Neural progenitor cell (in vitro differentiated cells): ENCODE results near the gene CPA4. TPM values are rescaled to one million over a fixed set of nuclear protein-coding genes. Genes with fewer than 3 reads are reported as not detected.

Experiments used
- DNase-seq: peaks from one replicate; pipeline ENCODE4 v3.0.0-alpha.2; 2016; ENCODE audit warnings: low spot score
- H2AFZ ChIP-seq: fragments of 200-600 bp; sonication (generic); replicated peaks from 2 replicates; pipeline ENCODE4 v1.6.1; 2016; ENCODE audit warnings: antibody characterized with exemption
- H3F3A ChIP-seq: fragments of 200-600 bp; sonication (generic); 2 replicates; pipeline ENCODE4 v1.6.1; 2016; ENCODE audit warnings: antibody characterized with exemption, low read depth
- H3K27ac ChIP-seq: fragments of 200-600 bp; sonication (generic); 2 replicates; pipeline ENCODE4 v1.5.1; 2016; ENCODE audit warnings: mild to moderate bottlenecking
- H3K27me3 ChIP-seq: fragments of 200-600 bp; sonication (generic); 2 replicates; pipeline ENCODE4 v1.6.1; 2016; ENCODE audit warnings: mild to moderate bottlenecking, moderate library complexity
- H3K36me3 ChIP-seq: fragments of 200-600 bp; sonication (generic); 2 replicates; pipeline ENCODE4 v1.5.1; 2016
- H3K4me1 ChIP-seq: fragments of 200-600 bp; sonication (generic); 2 replicates; pipeline ENCODE4 v1.6.1; 2016; ENCODE audit warnings: mixed run types
- H3K4me2 ChIP-seq: fragments of 200-600 bp; sonication (generic); 2 replicates; pipeline ENCODE4 v1.6.1; 2016
- H3K4me3 ChIP-seq: fragments of 200-600 bp; sonication (generic); 2 replicates; pipeline ENCODE4 v1.5.1; 2016
- H3K79me2 ChIP-seq: fragments of 200-600 bp; sonication (generic); 2 replicates; pipeline ENCODE4 v1.6.1; 2016; ENCODE audit warnings: low read depth
- H3K9ac ChIP-seq: fragments of 200-600 bp; sonication (generic); 2 replicates; pipeline ENCODE4 v1.6.1; 2016
- H3K9me3 ChIP-seq: fragments of 200-600 bp; sonication (generic); 2 replicates; pipeline ENCODE4 v1.5.1; 2016; ENCODE audit warnings: low read depth
- H4K20me1 ChIP-seq: fragments of 200-600 bp; sonication (generic); 2 replicates; pipeline ENCODE4 v1.6.1; 2016; ENCODE audit warnings: low read depth
- H3K27ac Mint-ChIP-seq: 3 replicates; pipeline ENCODE4 v1.8.0; 2021; ENCODE audit warnings: mixed read lengths
- H3K27me3 Mint-ChIP-seq: 2 replicates; pipeline ENCODE4 v1.8.0; 2022; ENCODE audit warnings: low read depth, mild to moderate bottlenecking, inconsistent platforms, moderate library complexity, mixed read lengths; ENCODE audit not compliant: insufficient read depth
- H3K36me3 Mint-ChIP-seq: 3 replicates; pipeline ENCODE4 v1.8.0; 2021; ENCODE audit warnings: mixed read lengths
- H3K4me1 Mint-ChIP-seq: 3 replicates; pipeline ENCODE4 v1.8.0; 2021; ENCODE audit warnings: mixed read lengths
- H3K4me3 Mint-ChIP-seq: 3 replicates; pipeline ENCODE4 v1.8.0; 2021; ENCODE audit warnings: mild to moderate bottlenecking, moderate library complexity, mixed read lengths
- H3K9me3 Mint-ChIP-seq: 3 replicates; pipeline ENCODE4 v1.8.0; 2020; ENCODE audit warnings: mixed read lengths
- CTCF ChIP-seq: fragments of 200-600 bp; sonication (generic); IDR thresholded peaks from 2 replicates; pipeline ENCODE4 v1.5.1; 2017; ENCODE audit warnings: antibody characterized with exemption, mild to moderate bottlenecking
- EZH2 ChIP-seq: fragments of 200-600 bp; sonication (generic); IDR thresholded peaks from 2 replicates; pipeline ENCODE4 v1.6.1; 2017; ENCODE audit warnings: antibody characterized with exemption, mild to moderate bottlenecking, moderate library complexity
- EZH2phosphoT487 ChIP-seq: fragments of 200-600 bp; sonication (generic); IDR thresholded peaks from 2 replicates; pipeline ENCODE4 v1.6.1; 2017; ENCODE audit warnings: antibody characterized with exemption
- total RNA-seq: library from RNA; depleted of rRNA; stranded (reverse); fragments of >200 nt; gene quantifications from 2 replicates; pipeline ENCODE4 v1.2.3, GENCODE V29; 2015; ENCODE audit warnings: low replicate concordance

The CPA4 gene
- total RNA-seq, 1 donor from 2014 or later: not detected

- no peak overlapping the region for H3K27ac ChIP-seq
- no peak overlapping the region for H3K4me2 ChIP-seq
- Mint-ChIP-seq H3K27me3 (peaks cover 8% of the 10 kb centered on the region), H3K27ac (peak overlapping the region; percentile 99), H3K9me3 (no peaks in the 10 kb centered on the region), H3K4me1 (peaks cover 56% of the 10 kb centered on the region), H3K4me3 (no peak overlapping the region), H3K36me3 (no peaks in the 10 kb centered on the region)
- no peaks in the 10 kb centered on the region for H3F3A ChIP-seq
- no peaks in the 10 kb centered on the region for H3K27me3 ChIP-seq
- no peaks in the 10 kb centered on the region for H4K20me1 ChIP-seq
- no peak for TF ChIP-seq EZH2
- TF ChIP-seq EZH2phosphoT487: no peak
- no peak for TF ChIP-seq CTCF
- H3K79me2 ChIP-seq: no peaks in the 10 kb centered on the region
- H3K9ac ChIP-seq: no peak overlapping the region
- no peak overlapping the region for H3K4me3 ChIP-seq
- H2AFZ ChIP-seq: no peak overlapping the region
- no peaks in the 10 kb centered on the region for H3K4me1 ChIP-seq
- H3K36me3 ChIP-seq: no peaks in the 10 kb centered on the region
- DNase-seq: no peak
- no peaks in the 10 kb centered on the region for H3K9me3 ChIP-seq
These were observed 73.6 kb downstream of the CPA4 start for GRCh38 chr7:130366564-130366963.

- H3K27ac Mint-ChIP-seq: peak overlapping the region; percentile 99
- no peak overlapping the region for H3K9ac ChIP-seq
- H3K4me2 ChIP-seq: no peak overlapping the region
These were observed 74.3 kb downstream of the CPA4 start for GRCh38 chr7:130367088-130367755.

GRCh38 chr7:130367836-130368746 lies 75.1 kb downstream of the CPA4 start:
- no peak overlapping the region for H3K27ac ChIP-seq
- no peaks in the 10 kb centered on the region for H3K9me3 ChIP-seq
- no peak overlapping the region for H3K4me2 ChIP-seq
- H3K4me3 Mint-ChIP-seq: no peak overlapping the region
- H3K36me3 Mint-ChIP-seq: peaks cover 3% of the 10 kb centered on the region
- H4K20me1 ChIP-seq: no peaks in the 10 kb centered on the region
- no peak overlapping the region for H3K9ac ChIP-seq
- peaks cover 3% of the 10 kb centered on the region for H3K9me3 Mint-ChIP-seq
- TF ChIP-seq EZH2phosphoT487 (no peak), EZH2 (no peak), CTCF (no peak)
- H3K79me2 ChIP-seq: no peaks in the 10 kb centered on the region
- no peak for DNase-seq
- peaks cover 65% of the 10 kb centered on the region for H3K4me1 Mint-ChIP-seq
- H3K27me3 ChIP-seq: no peaks in the 10 kb centered on the region
- H3K4me1 ChIP-seq: peaks cover 4% of the 10 kb centered on the region
- H3K27me3 Mint-ChIP-seq: peaks cover 8% of the 10 kb centered on the region
- peak overlapping the region; percentile 78 for H3K27ac Mint-ChIP-seq
- H3F3A ChIP-seq: no peaks in the 10 kb centered on the region
- no peak overlapping the region for H3K4me3 ChIP-seq
- no peaks in the 10 kb centered on the region for H3K36me3 ChIP-seq
- H2AFZ ChIP-seq: no peak overlapping the region

More at GRCh38 chr7:130367088-130367755, 74.3 kb downstream of the CPA4 start:
- H4K20me1 ChIP-seq: no peaks in the 10 kb centered on the region
- peaks cover 3% of the 10 kb centered on the region for H3K9me3 Mint-ChIP-seq
- H3K4me3 ChIP-seq: no peak overlapping the region
- peak overlapping the region; percentile 18 for H3K4me3 Mint-ChIP-seq
- TF ChIP-seq EZH2: no peak
- no peak for TF ChIP-seq CTCF
- no peak for TF ChIP-seq EZH2phosphoT487
- H3K27me3 ChIP-seq: no peaks in the 10 kb centered on the region
- no peak overlapping the region for H3K27ac ChIP-seq
- no peaks in the 10 kb centered on the region for H3K79me2 ChIP-seq
- H3K36me3 ChIP-seq: no peaks in the 10 kb centered on the region
- H3K36me3 Mint-ChIP-seq: peaks cover 3% of the 10 kb centered on the region
- no peaks in the 10 kb centered on the region for H3K9me3 ChIP-seq
- no peaks in the 10 kb centered on the region for H3K4me1 ChIP-seq
- no peak for DNase-seq
- H3K27me3 Mint-ChIP-seq: peaks cover 8% of the 10 kb centered on the region
- no peaks in the 10 kb centered on the region for H3F3A ChIP-seq
- H3K4me1 Mint-ChIP-seq: peaks cover 59% of the 10 kb centered on the region
- no peak overlapping the region for H2AFZ ChIP-seq
